ENCODE data around the gene SMAP1.

The SMAP1 gene

GRCh38 chr6:70844301-70844700 lies 176.6 kb downstream of the SMAP1 start:
- DNase-seq: no peak

GRCh38 chr6:70846207-70846835 lies 178.6 kb downstream of the SMAP1 start:
- DNase-seq: no peak

- DNase-seq: no peak
These were observed 179.7 kb downstream of the SMAP1 start for GRCh38 chr6:70847106-70848084.

GRCh38 chr6:70849348-70850069 lies 181.8 kb downstream of the SMAP1 start:
- DNase-seq: no peak

- no peak for DNase-seq
These were observed 185.1 kb downstream of the SMAP1 start for GRCh38 chr6:70852667-70853246.

GRCh38 chr6:70857387-70858077 lies 189.8 kb downstream of the SMAP1 start:
- DNase-seq: no peak

GRCh38 chr6:70860045-70860444 lies 192.4 kb downstream of the SMAP1 start:
- DNase-seq: no peak

- no peak for DNase-seq
These were observed 193.2 kb downstream of the SMAP1 start for GRCh38 chr6:70860920-70861319.

GRCh38 chr6:70863343-70863742 lies 195.7 kb downstream of the SMAP1 start:
- DNase-seq: no peak

- no peak for DNase-seq
These were observed 196.7 kb downstream of the SMAP1 start for GRCh38 chr6:70864401-70864800.

GRCh38 chr6:70872469-70872868 lies 204.8 kb downstream of the SMAP1 start:
- DNase-seq: no peak

- no peak for DNase-seq
These were observed 206.7 kb downstream of the SMAP1 start for GRCh38 chr6:70874181-70874913.

- no peak for DNase-seq
These were observed 211.8 kb downstream of the SMAP1 start for GRCh38 chr6:70879496-70879895.

GRCh38 chr6:70884074-70884983 lies 216.6 kb downstream of the SMAP1 start:
- DNase-seq: peak; percentile 45

- no peak for DNase-seq
These were observed 218.4 kb downstream of the SMAP1 start for GRCh38 chr6:70886071-70886470.

GRCh38 chr6:70886661-70887060 lies 219.0 kb downstream of the SMAP1 start:
- DNase-seq: no peak

- DNase-seq: no peak
These were observed 221.6 kb downstream of the SMAP1 start for GRCh38 chr6:70889270-70889669.

GRCh38 chr6:70894001-70894400 lies 226.3 kb downstream of the SMAP1 start:
- no peak for DNase-seq

GRCh38 chr6:70900047-70900446 lies 232.4 kb downstream of the SMAP1 start:
- DNase-seq: no peak

- no peak for DNase-seq
These were observed 233.6 kb downstream of the SMAP1 start for GRCh38 chr6:70901324-70901723.
